Measurements from ENCODE around the gene RALGAPA2. TPM values are rescaled to one million over a fixed set of nuclear protein-coding genes. Genes with fewer than 3 reads are reported as not detected.
A peak's percentile ranks its signal among the peaks of the same experiment; 100 is the strongest.

RALGAPA2 gene
- total and polyA plus RNA-seq, 2 of the 13 experiments (the other 11 are each of a cell fraction or from before 2014, with no cell fraction given): 13.8 to 17.7 TPM

DNA sequence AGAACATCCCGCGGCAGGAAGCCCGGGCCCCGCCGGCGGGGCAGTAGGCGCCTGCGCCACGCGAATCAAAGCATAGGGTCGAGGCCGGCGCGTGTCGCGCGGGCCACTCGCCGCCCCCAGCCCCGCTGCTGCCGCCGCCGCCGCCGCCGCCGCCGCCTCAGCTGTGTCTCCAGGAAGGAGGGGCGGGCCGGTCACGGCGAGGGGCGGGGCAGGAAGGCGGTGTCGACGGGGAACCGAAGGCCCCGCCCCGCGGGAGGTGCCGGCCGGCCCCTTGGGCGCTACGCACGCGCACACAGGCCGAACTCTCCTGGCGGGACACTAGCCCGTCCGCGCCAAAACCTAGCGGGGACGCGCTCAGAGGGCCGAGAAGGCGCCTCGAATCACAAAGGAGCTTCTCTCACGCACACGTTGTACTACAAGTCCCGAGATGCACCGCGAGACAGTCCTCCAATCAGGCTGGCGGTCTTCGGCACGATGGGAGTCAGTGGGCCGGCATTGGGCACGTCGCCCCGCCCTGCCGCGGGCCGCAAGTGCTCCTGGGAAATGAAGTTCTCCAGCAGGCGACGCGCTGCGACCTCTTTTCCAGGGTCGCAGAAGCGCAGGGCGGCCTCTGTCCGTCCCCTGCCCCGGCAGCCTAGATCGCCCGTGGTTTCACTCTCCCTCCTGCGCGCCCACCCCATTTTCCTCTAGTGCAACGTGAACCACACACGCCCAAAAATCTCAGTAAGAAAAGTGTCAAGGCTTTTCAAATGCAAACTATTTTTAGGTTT is at the start of gene RALGAPA2 (continued):
- TF ChIP-seq, protein P1, sequence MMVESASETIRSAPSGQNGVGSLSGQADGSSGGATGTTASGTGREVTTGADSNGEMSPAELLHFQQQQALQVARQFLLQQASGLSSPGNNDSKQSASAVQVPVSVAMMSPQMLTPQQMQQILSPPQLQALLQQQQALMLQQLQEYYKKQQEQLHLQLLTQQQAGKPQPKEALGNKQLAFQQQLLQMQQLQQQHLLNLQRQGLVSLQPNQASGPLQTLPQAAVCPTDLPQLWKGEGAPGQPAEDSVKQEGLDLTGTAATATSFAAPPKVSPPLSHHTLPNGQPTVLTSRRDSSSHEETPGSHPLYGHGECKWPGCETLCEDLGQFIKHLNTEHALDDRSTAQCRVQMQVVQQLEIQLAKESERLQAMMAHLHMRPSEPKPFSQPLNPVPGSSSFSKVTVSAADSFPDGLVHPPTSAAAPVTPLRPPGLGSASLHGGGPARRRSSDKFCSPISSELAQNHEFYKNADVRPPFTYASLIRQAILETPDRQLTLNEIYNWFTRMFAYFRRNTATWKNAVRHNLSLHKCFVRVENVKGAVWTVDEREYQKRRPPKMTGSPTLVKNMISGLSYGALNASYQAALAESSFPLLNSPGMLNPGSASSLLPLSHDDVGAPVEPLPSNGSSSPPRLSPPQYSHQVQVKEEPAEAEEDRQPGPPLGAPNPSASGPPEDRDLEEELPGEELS (CRISPR knock-in tag; IDR thresholded peaks at IDR 0.05): peak; percentile 35; the same call in 1 of the 2 replicates
- TF ChIP-seq, protein P2, sequence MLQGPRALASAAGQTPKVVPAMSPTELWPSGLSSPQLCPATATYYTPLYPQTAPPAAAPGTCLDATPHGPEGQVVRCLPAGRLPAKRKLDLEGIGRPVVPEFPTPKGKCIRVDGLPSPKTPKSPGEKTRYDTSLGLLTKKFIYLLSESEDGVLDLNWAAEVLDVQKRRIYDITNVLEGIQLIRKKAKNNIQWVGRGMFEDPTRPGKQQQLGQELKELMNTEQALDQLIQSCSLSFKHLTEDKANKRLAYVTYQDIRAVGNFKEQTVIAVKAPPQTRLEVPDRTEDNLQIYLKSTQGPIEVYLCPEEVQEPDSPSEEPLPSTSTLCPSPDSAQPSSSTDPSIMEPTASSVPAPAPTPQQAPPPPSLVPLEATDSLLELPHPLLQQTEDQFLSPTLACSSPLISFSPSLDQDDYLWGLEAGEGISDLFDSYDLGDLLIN (CRISPR knock-in tag; IDR thresholded peaks at IDR 0.05; ENCODE audit: borderline replicate concordance): no peak; the same call in 1 of the 2 replicates
- TF ChIP-seq TRIM24 (CRISPR knock-in tag; IDR thresholded peaks at IDR 0.05): no peak
- no peak for TF ChIP-seq ZNF720 (CRISPR knock-in tag; IDR thresholded peaks at IDR 0.05)
- TF ChIP-seq ZNF761 (CRISPR knock-in tag; conservative IDR thresholded peaks at IDR 0.05): no peak; the same call in 1 of the 2 replicates
- no peak for TF ChIP-seq ZNF24 (IDR thresholded peaks at IDR 0.05)
- TF ChIP-seq ZNF737 (CRISPR knock-in tag; IDR thresholded peaks at IDR 0.05; ENCODE audit: borderline replicate concordance): no peak; the same call in 1 of the 2 replicates
- TF ChIP-seq, protein P3, sequence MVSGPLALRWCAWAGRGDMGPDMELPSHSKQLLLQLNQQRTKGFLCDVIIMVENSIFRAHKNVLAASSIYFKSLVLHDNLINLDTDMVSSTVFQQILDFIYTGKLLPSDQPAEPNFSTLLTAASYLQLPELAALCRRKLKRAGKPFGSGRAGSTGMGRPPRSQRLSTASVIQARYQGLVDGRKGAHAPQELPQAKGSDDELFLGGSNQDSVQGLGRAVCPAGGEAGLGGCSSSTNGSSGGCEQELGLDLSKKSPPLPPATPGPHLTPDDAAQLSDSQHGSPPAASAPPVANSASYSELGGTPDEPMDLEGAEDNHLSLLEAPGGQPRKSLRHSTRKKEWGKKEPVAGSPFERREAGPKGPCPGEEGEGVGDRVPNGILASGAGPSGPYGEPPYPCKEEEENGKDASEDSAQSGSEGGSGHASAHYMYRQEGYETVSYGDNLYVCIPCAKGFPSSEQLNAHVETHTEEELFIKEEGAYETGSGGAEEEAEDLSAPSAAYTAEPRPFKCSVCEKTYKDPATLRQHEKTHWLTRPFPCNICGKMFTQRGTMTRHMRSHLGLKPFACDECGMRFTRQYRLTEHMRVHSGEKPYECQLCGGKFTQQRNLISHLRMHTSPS (CRISPR knock-in tag; IDR thresholded peaks at IDR 0.05; ENCODE audit: low read depth): no peak; the same call in 1 of the 2 replicates
- no peak for TF ChIP-seq ATF7 (IDR thresholded peaks at IDR 0.05)
- no peak; the same call in 1 of the 2 replicates for TF ChIP-seq ATF7 (CRISPR knock-in tag; IDR thresholded peaks at IDR 0.05)
- peak; percentile 24; the same call in 1 of the 2 replicates for TF ChIP-seq MIER2 (CRISPR knock-in tag; IDR thresholded peaks at IDR 0.05)
- TF ChIP-seq ZNF670 (CRISPR knock-in tag; IDR thresholded peaks at IDR 0.05; ENCODE audit: borderline replicate concordance): peak; percentile 94; the same call in 1 of the 2 replicates
- TF ChIP-seq KLF11 (CRISPR knock-in tag; IDR thresholded peaks at IDR 0.05): peak; percentile 54; the same call in 1 of the 2 replicates
- TF ChIP-seq ZNF790 (CRISPR knock-in tag; IDR thresholded peaks at IDR 0.05; ENCODE audit: borderline replicate concordance): no peak
- no peak for TF ChIP-seq ZNF549 (CRISPR knock-in tag; IDR thresholded peaks at IDR 0.05)
- TF ChIP-seq ZNF414 (CRISPR knock-in tag; IDR thresholded peaks at IDR 0.05): 0 out of 2 replicates have a peak, but pooled peaks have one; percentile 47
- no peak; the same call in 1 of the 2 replicates for TF ChIP-seq ZNF121 (CRISPR knock-in tag; IDR thresholded peaks at IDR 0.05)
- 0 out of 2 replicates have a peak, but pooled peaks have one; percentile 37 for TF ChIP-seq RARG (CRISPR knock-in tag; IDR thresholded peaks at IDR 0.05; ENCODE audit: low read depth)
- TF ChIP-seq YEATS4 (CRISPR knock-in tag; IDR thresholded peaks at IDR 0.05; ENCODE audit: borderline replicate concordance): peak; percentile 57; the same call in 1 of the 2 replicates
- no peak for TF ChIP-seq ELF4 (CRISPR knock-in tag; IDR thresholded peaks at IDR 0.05; ENCODE audit: borderline replicate concordance)
- no peak for TF ChIP-seq NFRKB (IDR thresholded peaks at IDR 0.05)
- TF ChIP-seq NFIC (IDR thresholded peaks at IDR 0.05; ENCODE audit: low read length): no peak
- peak; percentile 78 for TF ChIP-seq JUN (CRISPR knock-in tag; IDR thresholded peaks at IDR 0.05)
- TF ChIP-seq RFX3 (CRISPR knock-in tag; IDR thresholded peaks at IDR 0.05): no peak
- peak; percentile 3; the same call in 1 of the 2 replicates for TF ChIP-seq ZNF891 (CRISPR knock-in tag; IDR thresholded peaks at IDR 0.05)

All from HepG2 (cell line).